HL-60 (cell line): ENCODE measurements around the gene ADCY1.
"Not testable (repeated sequence)": the region's sequence is repeated elsewhere in the genome, so short reads cannot be mapped to it uniquely, and the experiment has no call there.

ENCODE experiments used
- CTCF ChIP-seq: IDR thresholded peaks from one replicate; pipeline ENCODE4 v1.5.1; 2011; ENCODE audit warnings: low read length, control low read depth, inconsistent platforms; ENCODE audit not compliant: insufficient read depth
- GABPA ChIP-seq: IDR thresholded peaks from 2 replicates; pipeline ENCODE4 v1.6.1; 2012; ENCODE audit warnings: low read depth
- POLR2AphosphoS5 ChIP-seq: IDR thresholded peaks from 2 replicates; pipeline ENCODE4 v1.6.1; 2012; ENCODE audit warnings: low read depth
- REST ChIP-seq: IDR thresholded peaks from 2 replicates; pipeline ENCODE4 v1.6.1; 2012; ENCODE audit warnings: low read depth; ENCODE audit not compliant: insufficient replicate concordance
- SPI1 ChIP-seq: IDR thresholded peaks from 2 replicates; pipeline ENCODE4 v1.6.1; 2012; ENCODE audit warnings: low read depth, mild to moderate bottlenecking, borderline replicate concordance

- not testable (repeated sequence) for TF ChIP-seq CTCF, POLR2AphosphoS5, REST, SPI1, GABPA
These were observed 182.6 kb downstream of the ADCY1 start for GRCh38 chr7:45756757-45757156.
